ENCODE data around the gene GABBR2. TPM values are rescaled to one million over a fixed set of nuclear protein-coding genes. Genes with fewer than 3 reads are reported as not detected.

Gene GABBR2
- total RNA-seq, 1 experiment from 2014 or later: 0.76 TPM

GRCh38 chr9:98280162-98280561 is 428.6 kb downstream of the GABBR2 start:
- BruUV-seq (replicated peaks): no TSS peak
- intact Hi-C loops (cut with micrococcal nuclease; ENCODE audit: unreplicated experiment): no loop called here

GRCh38 chr9:98276907-98277469 is 431.7 kb downstream of the GABBR2 start:
- H3K4me1 ChIP-seq (replicated peaks; ENCODE audit: insufficient read depth): no peaks in the 10 kb centered on the region
- no peak for DNase-seq
- ChIA-PET CTCF (no interaction called here), POLR2A (ENCODE audit: unreplicated experiment) (interaction anchor here (0.6 kb wide), 1 partner anchor 560 kb away, joined by 4 read pairs; no protein-coding TSS in a partner anchor)
- H3K9me3 ChIP-seq (ENCODE audit: insufficient read depth, low read depth): no peaks in the 10 kb centered on the region
- no peaks in the 10 kb centered on the region; the same call in 1 of the 2 replicates for H3K9me2 ChIP-seq (ENCODE audit: insufficient read depth)
- no peak overlapping the region for H3K4me3 ChIP-seq
- no peaks in the 10 kb centered on the region for H3F3A ChIP-seq (ENCODE audit: insufficient read depth, low read depth)
- BruUV-seq (replicated peaks): no TSS peak
- H3K27me3 ChIP-seq (ENCODE audit: insufficient read depth, low read depth): no peaks in the 10 kb centered on the region
- intact Hi-C loops (cut with micrococcal nuclease; ENCODE audit: unreplicated experiment): no loop called here
- TF ChIP-seq CTCF (conservative IDR thresholded peaks at IDR 0.05): no peak
- no peak for TF ChIP-seq EZH2 (IDR thresholded peaks at IDR 0.05; ENCODE audit: low read depth)
- no peaks in the 10 kb centered on the region for H3K79me2 ChIP-seq (ENCODE audit: low read depth)
- H3K36me3 ChIP-seq (ENCODE audit: low read depth): no peaks in the 10 kb centered on the region
- no peak overlapping the region for H3K27ac ChIP-seq
- H4K20me1 ChIP-seq (ENCODE audit: insufficient read depth): no peaks in the 10 kb centered on the region
- H3K4me2 ChIP-seq: no peak overlapping the region
- no peak overlapping the region for H2AFZ ChIP-seq

More at GRCh38 chr9:98280162-98280561, 428.6 kb downstream of the GABBR2 start:
- H3K9me3 ChIP-seq (ENCODE audit: insufficient read depth, low read depth): no peaks in the 10 kb centered on the region
- POLR2A ChIA-PET (ENCODE audit: unreplicated experiment): no interaction called here
- no peaks in the 10 kb centered on the region for H3K79me2 ChIP-seq (ENCODE audit: low read depth)
- no peak overlapping the region for H3K4me2 ChIP-seq
- H3K27ac ChIP-seq: no peak overlapping the region
- no peaks in the 10 kb centered on the region for H4K20me1 ChIP-seq (ENCODE audit: insufficient read depth)
- H3K36me3 ChIP-seq (ENCODE audit: low read depth): no peaks in the 10 kb centered on the region
- H3K4me3 ChIP-seq: no peak overlapping the region
- H3K9me2 ChIP-seq (ENCODE audit: insufficient read depth): no peaks in the 10 kb centered on the region; the same call in 1 of the 2 replicates
- H3F3A ChIP-seq (ENCODE audit: insufficient read depth, low read depth): peaks cover 6% of the 10 kb centered on the region; the same call in 1 of the 2 replicates
- CTCF ChIA-PET: no interaction called here
- no peak overlapping the region for H2AFZ ChIP-seq
- H3K27me3 ChIP-seq (ENCODE audit: insufficient read depth, low read depth): no peaks in the 10 kb centered on the region
- H3K4me1 ChIP-seq (replicated peaks; ENCODE audit: insufficient read depth): peaks cover 12% of the 10 kb centered on the region; the same call in 1 of the 2 replicates
- TF ChIP-seq EZH2 (IDR thresholded peaks at IDR 0.05; ENCODE audit: low read depth) (no peak), CTCF (conservative IDR thresholded peaks at IDR 0.05) (no peak)
- no peak for DNase-seq

- TF ChIP-seq EZH2 (IDR thresholded peaks at IDR 0.05; ENCODE audit: low read depth): no peak
- TF ChIP-seq CTCF (conservative IDR thresholded peaks at IDR 0.05): no peak
Observed at GRCh38 chr9:98275159-98275558, 433.6 kb downstream of the GABBR2 start.

More at GRCh38 chr9:98275159-98275558, 433.6 kb downstream of the GABBR2 start:
- CTCF ChIA-PET: interaction anchor here (0.5 kb wide), 1 partner anchor 18 kb away, joined by 5 read pairs; no protein-coding TSS in a partner anchor
- Histone ChIP-seq H3K27ac (no peak overlapping the region), H3K36me3 (ENCODE audit: low read depth) (no peaks in the 10 kb centered on the region), H3K27me3 (ENCODE audit: insufficient read depth, low read depth) (no peaks in the 10 kb centered on the region), H3F3A (ENCODE audit: insufficient read depth, low read depth) (no peaks in the 10 kb centered on the region), H2AFZ (no peak overlapping the region), H3K79me2 (ENCODE audit: low read depth) (no peaks in the 10 kb centered on the region), H3K9me3 (ENCODE audit: insufficient read depth, low read depth) (no peaks in the 10 kb centered on the region), H3K4me2 (no peak overlapping the region), H3K9me2 (ENCODE audit: insufficient read depth) (no peaks in the 10 kb centered on the region; the same call in 1 of the 2 replicates), H4K20me1 (ENCODE audit: insufficient read depth) (no peaks in the 10 kb centered on the region), H3K4me3 (no peak overlapping the region), H3K4me1 (replicated peaks; ENCODE audit: insufficient read depth) (no peaks in the 10 kb centered on the region)
- POLR2A ChIA-PET (ENCODE audit: unreplicated experiment): no interaction called here
- intact Hi-C loops (cut with micrococcal nuclease; ENCODE audit: unreplicated experiment): no loop called here
- DNase-seq: no peak
- no TSS peak for BruUV-seq (replicated peaks)
